Activated CD4-positive, alpha-beta T cell treated with anti-CD3 and anti-CD28 coated beads, Interleukin-2, Interleukin-6, amounts not matched to agents 100 ng/mL and 50 ng/mL, durations not matched to agents 16 hours and 8 hours (primary cell): Measurements from ENCODE around the gene SPRED3.

Source experiments
- DNase-seq: peaks from one replicate; pipeline ENCODE4 v3.0.0-alpha.2; 2020

SPRED3 gene

GRCh38 chr19:38422438-38422837, 33.9 kb downstream of the SPRED3 start:
- DNase-seq = no peak

DNA sequence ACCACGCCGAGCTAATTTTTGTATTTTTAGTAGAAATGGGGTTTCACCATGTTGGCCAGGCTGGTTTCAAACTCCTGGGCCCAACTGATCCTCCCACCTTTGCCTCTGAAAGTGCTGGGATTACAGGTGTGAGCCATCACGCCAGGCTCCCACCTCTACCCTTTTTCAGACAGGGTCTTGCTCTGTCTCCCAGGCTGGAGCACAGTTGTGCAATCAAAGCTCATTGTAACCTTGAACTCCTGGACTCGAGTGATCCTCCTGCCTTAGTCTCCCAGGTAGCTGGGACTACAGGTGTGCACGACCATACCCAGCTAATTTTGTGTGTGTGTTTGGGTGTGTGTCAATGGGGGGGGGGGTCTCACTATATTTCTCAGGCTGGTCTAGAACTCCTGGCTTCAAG, 35.8 kb downstream of the SPRED3 start:
- DNase-seq = no peak

DNA sequence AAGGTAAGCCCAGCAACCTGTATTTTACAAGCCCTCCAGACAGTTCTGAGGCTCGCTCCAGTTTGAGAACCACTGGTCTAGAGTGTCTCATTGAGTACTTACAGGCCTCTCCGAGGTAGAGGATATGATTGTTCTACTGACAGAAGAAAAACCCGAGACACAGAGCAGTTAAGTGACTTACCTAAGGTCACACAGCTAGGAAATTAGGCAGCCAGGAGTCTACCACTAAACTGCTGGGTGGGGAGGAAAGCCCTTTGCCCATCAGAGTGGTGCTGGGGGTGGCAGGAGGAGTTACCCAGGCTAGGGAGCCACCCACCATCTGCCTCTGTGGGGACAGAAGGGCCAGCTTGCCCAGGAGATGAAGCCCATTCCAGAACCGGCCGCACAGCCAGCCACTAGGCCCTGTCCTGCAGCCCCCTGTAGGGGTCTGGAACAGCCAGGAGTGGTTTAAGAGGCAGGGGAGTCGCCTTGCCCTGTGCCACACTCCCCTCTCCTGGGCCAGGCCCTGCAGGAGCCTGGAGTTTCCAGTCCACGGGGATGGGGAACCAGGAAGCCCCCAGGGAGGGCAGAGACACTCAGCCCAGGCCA, 36.8 kb downstream of the SPRED3 start:
- no peak for DNase-seq

DNA sequence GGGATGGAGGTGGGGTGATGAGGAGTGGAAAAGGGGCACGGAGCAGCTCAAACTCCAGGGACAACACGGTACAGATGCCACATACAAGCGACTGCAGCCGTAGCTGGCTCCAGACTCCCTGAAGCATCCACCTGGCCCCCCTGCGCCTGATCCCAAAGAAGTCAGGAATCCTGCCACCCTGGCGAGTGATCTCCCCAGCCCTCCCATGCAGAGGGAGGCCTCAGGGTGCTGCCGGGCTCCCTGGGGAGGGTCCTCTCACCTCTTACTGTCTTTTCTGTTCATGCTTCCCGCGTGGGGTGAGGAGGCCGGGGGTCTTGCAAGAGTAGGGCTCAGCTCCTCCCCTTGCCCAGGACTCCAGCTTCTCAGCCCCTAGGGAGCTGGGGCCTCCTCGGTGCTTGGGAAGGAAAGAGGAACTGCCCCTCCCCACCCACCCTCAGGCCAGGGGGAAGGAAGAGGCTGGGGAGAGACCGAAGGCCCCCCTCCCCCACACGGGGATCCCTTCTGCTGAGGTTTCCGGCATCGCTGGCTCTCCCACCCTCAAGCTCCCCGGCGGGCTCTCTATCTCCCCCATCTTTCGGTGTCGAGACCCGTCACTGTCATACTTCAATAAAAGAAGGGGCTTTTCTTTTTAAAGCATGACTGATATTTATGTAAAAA, 37.4 kb downstream of the SPRED3 start, which contains the start of gene RASGRP4:
Gene RASGRP4 (minus strand): TSS at position 410 of the 657 bp plus-strand sequence. CDS start 128 bp downstream, at position 282.
- peak; percentile 72 for DNase-seq

- peak; percentile 90 for DNase-seq
Measured at GRCh38 chr19:38427035-38427677, 38.7 kb downstream of the SPRED3 start.

GRCh38 chr19:38429055-38429810, 40.7 kb downstream of the SPRED3 start:
- DNase-seq = peak; percentile 67

DNA sequence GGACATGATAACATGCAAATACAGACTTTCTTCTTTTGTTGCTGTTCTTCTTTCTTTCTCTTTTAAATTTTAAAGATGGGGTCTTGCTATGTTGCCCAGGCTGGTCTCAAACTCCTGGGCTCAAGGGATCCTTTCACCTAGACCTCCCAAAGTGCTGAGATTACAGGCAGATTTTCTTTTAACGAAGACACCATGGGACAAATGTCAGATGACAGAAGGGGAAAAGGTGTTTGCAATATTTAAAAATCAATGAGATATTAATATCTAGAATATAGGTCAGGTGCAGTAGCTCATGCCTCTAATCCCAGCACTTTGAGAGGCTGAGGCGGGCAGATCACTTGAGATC, 41.3 kb downstream of the SPRED3 start:
- DNase-seq = no peak

DNA sequence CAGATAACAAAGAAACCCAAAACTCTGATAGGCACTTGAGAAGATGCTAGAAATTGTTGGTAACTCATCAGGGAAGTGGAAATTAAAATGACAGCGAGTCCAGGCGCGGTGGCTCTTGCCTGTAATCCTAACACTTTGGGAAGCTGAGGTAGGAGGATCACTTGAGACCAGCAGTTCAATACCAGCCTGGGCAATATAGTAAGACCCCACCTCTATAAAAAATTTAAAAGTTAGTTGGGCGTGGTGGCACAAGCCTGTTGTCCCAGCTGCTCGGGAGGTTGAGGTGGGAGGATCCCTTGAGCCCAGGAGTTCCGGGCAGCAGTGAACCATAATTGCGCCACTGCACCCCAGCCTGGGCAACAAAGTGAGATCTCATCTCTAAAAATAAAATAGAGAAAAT, 42.4 kb downstream of the SPRED3 start:
- no peak for DNase-seq

GRCh38 chr19:38433268-38433733, 44.8 kb downstream of the SPRED3 start, which contains the start of gene RYR1:
RYR1 (plus strand) TSS chr19:38433691; CDS start chr19:38433830, 139 bp downstream.
- peak; percentile 79 for DNase-seq

DNA sequence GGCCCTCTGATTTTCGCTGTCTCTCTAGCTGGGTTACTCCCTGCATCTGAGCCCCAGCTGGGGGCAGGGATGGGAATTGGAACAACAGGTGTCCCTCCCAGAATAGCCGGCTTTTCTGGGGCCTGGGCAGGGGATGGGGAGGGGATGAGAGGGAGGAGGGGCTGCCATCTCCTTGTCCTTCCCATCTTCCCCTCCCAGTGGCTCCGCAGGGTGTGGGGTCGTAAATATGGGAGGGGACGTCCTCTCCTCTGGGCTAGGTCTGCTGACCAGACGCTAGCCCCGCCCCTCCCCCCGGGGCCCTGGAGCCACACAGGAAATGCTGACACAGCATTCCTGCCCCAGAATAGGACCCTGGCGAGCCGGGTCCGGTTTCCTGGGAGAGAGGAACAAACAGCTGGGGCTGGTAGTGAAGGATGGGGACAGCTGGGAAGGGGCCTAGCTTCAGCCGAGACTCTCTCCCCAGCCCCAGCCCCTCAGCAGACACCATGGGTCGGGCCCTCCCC, 46.1 kb downstream of the SPRED3 start:
- DNase-seq = no peak

DNA sequence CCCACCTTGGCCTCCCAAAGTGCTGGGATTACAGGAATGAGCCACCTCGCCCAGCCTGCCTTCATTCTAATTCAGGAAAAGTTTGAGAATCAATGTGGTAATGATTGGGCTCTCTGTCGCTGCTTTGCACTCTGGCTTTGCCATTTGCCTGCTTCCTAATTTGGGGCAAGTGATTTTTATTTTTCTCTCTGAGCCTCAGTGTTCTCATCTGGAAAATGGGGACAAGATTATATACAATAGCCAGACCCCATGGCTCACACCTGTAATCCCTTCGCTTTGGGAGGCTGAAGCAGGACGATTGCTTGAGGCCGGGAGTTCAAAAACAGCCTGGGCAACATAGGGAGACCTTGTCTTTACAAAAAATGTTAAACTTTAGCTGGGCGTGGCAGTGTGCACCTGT, 48.8 kb downstream of the SPRED3 start:
- DNase-seq = no peak

DNA sequence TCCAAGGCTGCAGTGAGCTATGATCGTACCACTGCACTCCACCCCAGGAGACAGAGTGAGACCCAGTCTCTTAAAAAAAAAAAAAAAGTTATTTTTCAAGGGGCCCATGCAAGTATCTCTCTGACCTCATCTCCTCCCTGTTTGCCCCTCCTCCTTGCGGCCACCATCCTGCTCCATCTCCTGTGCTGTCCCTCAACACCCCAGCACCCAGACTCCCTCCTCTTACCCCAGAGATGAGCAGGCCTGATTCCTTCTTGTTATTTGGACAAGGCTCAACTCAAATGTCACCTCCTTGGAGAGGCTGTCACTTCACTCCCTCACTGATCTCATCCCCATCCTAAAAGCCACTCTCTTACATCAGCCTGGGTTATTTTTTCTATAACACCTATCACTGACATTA, 49.4 kb downstream of the SPRED3 start:
- DNase-seq = no peak

DNA sequence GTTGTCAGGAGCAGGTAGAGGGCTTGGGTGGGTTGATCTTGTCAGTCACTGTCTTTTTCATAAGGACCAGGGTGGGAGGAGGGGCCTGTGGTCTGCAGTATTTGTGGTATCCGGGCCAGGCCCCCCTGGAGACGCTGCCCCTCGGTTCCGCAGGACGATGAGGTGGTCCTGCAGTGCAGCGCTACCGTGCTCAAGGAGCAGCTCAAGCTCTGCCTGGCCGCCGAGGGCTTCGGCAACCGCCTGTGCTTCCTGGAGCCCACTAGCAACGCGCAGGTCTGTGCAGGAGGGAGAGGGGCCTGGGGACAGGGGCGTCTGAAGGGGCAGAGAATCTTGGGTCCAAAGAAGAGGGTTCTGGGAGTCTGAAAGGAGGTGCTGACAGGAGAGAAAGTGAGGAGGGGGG, 52.1 kb downstream of the SPRED3 start:
- DNase-seq = no peak

DNA sequence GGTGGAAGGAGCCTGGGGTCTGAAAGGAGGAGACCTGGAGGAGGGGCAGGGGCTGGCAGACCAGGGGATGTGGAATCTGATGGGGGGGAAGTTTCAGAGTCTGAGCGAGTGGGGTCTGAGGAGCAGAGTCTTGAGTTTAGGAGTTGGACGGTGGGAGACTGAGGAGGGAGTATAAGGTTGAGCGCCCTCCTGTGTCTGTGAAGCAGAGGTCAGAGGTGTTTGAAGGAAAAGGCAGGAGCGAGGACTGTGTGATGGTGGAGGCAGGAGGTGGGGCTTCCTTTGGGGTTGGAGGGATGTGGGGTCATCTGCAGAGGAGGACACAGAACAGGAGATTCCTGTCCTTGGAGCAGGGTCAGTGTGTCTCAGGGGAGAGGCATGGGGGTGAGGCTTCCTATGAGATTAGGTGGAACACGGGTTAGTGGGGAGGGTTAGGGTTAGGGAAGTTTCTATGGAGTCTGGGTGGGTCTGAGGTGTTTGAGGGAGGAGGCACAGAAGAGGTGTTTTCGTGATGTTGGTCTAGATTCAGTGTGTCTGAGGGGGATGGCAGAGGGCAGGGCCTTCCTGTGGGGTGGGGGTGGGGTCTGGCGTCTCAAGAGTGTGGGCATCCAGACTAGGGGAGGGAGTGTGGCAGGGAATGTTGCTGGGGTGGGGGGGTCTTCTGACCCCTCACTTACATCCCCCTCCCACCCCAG, 53.3 kb downstream of the SPRED3 start:
- no peak for DNase-seq

DNA sequence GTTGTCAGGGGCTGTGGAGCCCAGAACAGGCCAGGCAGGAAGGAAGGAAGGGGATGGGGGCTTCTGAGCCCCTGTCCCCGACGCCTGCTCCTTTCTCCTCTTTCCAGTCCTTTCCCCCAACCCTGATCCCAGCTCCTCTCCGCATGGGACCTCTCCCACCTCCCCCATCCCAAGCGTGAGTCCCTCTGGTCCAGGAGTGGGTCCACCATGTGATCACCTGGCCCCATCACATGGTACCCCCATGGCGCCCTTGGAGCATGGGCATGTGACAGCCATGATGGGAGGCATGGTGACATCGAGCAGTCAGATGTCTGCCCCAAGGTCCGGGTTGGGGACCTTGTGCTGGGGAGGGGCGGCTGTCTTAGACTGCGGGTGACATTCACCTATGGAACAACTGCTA, 54.2 kb downstream of the SPRED3 start:
- no peak for DNase-seq

GRCh38 chr19:38443458-38443999, 55.0 kb downstream of the SPRED3 start:
- no peak for DNase-seq

- no peak for DNase-seq
Measured at GRCh38 chr19:38444026-38444425, 55.5 kb downstream of the SPRED3 start.

- no peak for DNase-seq
Measured at GRCh38 chr19:38445362-38445761, 56.9 kb downstream of the SPRED3 start.

DNA sequence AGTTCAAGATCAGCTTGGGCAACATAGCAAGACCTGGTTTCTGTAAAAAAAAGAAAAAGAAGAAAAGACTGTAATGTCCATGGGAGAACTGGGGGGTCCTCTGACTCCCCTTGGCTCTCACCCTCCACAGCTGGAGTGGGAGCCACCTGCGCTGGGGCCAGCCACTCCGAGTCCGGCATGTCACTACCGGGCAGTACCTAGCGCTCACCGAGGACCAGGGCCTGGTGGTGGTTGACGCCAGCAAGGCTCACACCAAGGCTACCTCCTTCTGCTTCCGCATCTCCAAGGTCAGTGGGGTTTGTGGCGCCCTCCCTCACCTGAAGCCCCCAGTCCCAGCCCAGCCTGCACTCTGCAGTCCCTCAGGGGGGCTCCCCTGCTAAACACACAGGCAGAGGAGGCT, 59.7 kb downstream of the SPRED3 start:
- DNase-seq = no peak
